HG02981 (cell line): Measurements from ENCODE around the gene PARP3.
"Not testable (repeated sequence)": the region's sequence is repeated elsewhere in the genome, so short reads cannot be mapped to it uniquely, and the experiment has no call there.

ENCODE experiments used
- ATAC-seq: cut with Tn5 transposase; IDR thresholded peaks from one replicate; pipeline ENCODE4 v1.9.1; 2021; ENCODE audit warnings: mild to moderate bottlenecking, moderate library complexity; ENCODE audit not compliant: unreplicated experiment

Gene PARP3

GRCh38 chr3:51941798-51942602 is at the start of gene PARP3, which contains the start of gene RRP9:
TSS of gene PARP3 (plus strand) at chr3:51942363. CDS start at chr3:51943356, 993 bp downstream.
TSS of gene RRP9 (minus strand) at chr3:51941904. CDS start at chr3:51941867, 37 bp downstream.
- peak; percentile 89 for ATAC-seq

DNA sequence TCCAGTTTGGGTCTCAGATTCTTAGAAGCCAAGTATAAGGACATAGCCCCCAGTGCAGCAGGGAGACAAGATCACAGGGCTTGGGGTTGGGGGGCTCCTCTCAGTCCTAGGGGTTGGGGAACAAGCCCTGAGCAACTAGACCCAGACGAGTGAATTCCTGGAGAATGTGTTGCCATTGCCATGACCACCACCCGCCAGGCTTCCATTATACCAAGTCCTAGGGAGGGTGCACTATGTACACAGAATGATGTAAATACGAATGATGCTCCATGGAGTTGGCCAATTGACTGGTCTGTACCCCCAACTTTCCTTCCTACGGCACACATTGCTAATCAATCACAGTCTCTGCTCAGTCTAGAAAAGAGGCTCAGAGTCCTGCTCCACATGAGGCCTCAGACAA is 47.8 kb upstream of the PARP3 start:
- no peak for ATAC-seq

- ATAC-seq = no peak
Observed at GRCh38 chr3:51894939-51895338, 47.2 kb upstream of the PARP3 start.

DNA sequence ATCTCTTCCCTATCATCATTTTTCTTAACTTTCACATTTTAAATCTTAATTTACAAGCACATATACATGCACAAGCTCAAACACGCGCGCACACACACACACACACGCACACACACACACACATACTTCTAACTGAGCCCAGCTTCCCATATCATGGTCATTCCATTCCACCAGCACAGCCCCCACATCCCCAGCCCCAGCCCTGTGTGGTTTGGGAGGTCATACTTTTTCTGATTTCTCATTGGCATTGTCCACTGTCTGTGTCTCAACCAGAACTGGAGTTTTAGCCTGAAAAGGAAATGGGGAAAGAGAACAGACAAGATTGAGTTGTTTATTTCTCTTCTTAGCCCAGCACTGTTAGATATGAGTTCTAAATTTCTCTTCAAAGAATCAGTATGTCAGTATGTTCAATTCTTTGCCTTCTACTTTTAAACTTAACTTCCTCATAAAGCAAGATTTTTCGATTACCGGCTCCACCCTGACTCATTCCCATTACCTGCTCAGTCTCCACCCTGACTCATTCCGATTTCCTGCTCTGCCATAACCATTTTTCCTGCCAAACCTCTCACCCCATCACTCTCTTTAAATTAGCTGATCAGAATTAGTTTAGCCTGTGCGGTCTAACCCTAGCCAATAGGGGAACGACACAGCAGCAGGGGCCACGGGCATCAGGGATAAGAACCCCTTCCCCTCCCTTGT is 45.4 kb upstream of the PARP3 start:
- ATAC-seq = no peak

DNA sequence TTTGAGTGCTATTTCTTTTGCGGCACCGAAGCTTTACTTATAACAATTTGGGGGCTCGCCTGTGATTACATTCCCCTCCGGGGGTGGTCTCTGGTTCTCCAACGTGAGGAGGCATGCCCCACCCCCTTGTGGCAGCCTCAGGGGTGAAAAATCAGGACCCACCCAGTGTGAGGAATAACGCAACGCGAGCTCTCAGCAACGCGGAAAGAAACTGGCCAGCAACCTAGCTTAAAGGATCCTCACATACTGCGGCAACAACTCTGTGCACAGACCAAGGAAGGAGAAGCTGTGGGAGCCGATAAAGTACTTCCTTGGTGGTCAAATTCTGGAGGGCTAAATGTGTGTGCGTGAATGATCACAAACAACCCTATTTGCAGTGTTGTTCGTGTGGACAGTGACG is 44.8 kb upstream of the PARP3 start:
- ATAC-seq = no peak

- ATAC-seq = not testable (repeated sequence)
Observed at GRCh38 chr3:51900043-51900442, 42.1 kb upstream of the PARP3 start.

DNA sequence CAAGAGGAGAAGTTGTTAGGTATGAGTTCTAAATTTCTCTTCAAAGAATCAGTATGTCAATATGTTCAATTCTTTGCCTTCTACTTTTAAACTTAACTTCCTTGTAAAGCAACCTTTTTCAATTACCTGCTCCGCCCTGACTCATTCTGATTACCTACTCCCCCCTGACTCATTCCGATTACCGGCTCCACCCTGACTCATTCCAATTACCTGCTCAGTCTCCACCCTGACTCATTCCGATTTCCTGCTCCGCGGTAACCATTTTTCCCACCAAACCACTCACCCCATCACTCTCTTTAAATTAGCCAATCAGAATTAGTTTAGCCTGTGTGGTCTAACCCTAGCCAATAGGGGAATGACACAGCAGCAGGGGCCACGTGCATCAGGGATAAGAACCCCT is 39.8 kb upstream of the PARP3 start:
- not testable (repeated sequence) for ATAC-seq

DNA sequence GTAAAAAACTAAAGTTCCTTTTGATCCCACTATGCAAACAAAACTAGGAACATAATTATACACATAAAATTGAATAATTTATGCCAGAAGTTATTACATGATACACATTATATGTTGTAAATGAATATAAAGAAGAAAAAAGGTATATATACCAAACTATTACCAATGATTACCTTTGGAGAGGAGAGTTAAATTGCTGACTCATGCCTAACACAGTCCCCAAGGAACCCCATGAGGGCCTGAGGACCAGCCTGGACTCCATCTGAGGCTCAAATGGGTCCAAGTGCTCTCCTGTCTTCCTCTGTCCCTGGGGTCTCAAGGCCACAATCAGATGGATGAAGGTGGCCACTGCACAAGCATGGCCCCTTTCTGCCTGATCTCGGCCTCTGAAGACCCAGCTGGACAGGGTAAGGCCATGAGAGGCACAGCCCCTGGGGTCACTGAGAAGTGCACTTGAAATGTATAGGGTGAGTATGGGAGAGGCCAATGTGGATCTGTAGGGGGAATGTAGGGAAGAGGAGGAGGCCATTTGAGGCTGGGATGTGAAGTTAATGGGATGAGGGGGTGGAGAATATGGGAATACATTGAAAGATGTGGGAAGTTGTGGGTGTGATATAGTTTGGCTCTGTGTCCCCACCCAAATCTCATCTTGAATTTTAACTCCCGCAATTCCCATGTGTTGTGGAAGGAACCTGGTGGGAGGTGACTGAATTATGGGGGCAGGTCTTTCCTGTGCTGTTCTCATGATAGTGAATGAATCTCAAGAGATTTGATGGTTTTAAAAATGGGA is 37.9 kb upstream of the PARP3 start:
- no peak for ATAC-seq

- no peak for ATAC-seq
Observed at GRCh38 chr3:51908026-51908425, 34.1 kb upstream of the PARP3 start.

GRCh38 chr3:51916418-51916817 is 25.7 kb upstream of the PARP3 start:
- ATAC-seq = no peak

DNA sequence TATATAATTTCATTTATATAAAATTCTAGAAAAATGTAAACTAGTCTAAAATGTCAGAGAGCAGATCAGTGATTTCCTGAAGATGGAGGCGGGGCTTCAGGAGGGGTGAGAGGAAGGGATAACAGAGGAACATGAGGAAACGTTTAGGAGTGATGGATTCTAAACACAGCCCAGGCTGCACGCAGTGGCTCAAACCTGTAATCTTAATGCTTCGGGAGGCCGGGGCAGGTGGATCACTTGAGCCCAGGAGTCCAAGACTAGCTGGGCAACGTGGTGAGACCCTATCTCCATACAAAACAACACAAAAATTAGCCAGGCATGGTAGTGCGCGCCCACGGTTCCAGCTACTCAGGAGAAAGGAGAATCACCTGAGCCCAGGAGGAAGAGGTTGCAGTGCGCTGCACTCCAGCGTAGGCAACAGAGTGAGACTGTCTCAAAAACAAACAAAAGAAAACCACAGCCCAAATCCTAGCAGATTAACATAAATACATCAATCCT is 21.0 kb upstream of the PARP3 start:
- ATAC-seq = no peak

GRCh38 chr3:51927061-51927977 is 14.8 kb upstream of the PARP3 start:
- ATAC-seq = no peak

DNA sequence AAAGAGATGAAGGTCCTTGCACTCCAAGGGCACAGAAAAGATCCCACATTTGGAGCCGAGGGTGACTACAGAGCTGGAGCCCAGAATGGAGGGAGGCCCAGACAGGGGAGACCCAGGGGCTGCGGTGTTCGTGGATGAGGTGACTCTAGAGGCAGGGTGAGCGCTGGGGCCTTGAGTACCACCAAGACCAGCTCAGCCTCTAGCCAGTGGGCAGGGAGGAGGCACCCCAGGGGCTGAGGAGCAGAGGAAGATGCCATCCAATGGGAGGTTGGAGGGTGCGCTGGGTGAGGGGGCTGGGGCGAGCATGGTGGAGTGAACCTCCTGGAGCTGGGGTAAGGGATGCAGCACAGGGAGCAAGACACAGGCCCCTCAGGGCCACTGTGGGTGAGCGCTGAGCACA is 13.7 kb upstream of the PARP3 start:
- ATAC-seq = no peak

DNA sequence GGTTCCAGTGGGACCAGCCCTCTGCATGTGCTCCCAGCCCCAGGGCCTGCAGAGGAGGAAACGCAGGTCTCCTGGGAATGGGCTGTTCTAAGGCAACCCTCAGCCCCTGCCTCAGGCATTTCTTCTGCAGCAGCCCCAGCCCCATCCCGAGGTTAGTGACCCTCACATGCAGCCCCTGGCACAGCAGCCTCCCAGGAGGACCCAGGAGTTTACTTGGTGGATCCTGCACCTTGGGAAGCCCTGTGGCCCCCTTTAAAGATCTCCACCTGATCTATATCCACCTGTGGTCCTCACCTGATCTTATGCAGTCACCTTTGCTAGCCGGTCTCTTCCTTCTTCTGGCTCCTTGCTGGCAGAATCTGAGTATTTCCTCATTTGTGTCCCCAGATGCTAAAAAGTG is 13.2 kb upstream of the PARP3 start:
- ATAC-seq = not testable (repeated sequence)

DNA sequence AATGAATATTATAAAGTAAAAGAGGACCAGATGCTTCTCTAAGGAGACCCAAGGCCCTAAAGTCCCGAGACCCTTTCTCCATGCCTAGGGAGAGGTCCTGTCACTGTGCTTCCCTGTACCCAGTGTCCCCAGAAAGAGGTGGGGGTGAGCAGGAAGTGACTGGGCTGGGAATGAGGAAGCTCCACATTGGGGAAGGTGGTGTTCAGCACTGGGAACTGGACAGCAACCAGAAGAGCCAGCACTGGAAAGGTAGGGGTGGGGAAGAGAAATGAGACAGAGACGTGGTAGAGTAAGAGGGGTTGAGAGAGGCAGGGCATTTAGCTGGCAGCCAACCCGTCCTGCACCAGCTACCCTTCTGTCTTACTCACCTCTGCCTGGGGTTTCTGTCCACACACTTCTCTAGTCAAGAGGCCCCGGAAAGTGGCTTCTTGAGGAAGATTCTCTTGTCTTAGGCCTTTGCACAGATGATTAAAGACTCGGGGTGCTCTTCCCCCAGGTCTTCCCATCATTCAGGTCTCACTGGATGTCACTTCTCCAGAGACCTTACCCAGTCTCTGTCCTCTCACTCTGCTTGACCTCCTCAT is 12.7 kb upstream of the PARP3 start:
- no peak for ATAC-seq

DNA sequence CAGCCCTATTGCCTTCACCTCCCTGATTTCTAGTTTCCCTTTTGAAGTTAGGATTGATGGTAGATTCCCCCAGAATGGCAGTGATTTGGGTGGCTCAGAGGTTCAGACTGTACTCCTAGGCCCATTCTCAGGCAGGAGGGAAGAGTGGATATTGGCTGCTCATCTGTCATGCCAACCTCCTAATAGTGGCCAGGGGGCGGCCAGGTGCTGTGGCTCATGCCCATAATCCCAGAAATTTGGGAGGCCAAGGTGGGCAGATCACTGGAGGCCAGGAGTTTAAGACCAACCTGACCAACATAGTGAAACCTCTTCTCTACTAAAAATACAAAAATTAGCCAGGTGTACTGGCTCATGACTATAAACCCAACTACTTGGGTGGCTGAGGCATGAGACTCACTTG is 11.7 kb upstream of the PARP3 start:
- ATAC-seq = no peak

DNA sequence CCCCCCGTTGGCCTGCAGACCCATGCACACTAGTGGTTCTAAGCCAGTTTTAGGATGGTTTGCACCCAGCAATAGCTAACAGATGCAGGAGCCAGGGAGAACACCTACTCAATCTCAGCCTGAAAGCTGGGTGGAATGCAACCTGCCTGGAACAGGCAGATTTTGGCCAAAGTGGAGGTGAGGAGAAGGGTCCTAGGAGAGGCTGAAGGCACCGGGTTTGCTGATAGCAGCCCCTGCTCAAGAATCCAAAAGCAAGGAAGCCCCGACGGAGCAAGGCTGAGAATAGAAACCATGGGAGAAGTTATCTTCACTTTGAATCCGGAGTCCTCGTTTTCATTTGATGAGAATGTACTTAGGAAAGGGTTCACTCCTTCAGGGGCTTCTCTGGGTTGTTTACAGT is 10.4 kb upstream of the PARP3 start:
- ATAC-seq = no peak

DNA sequence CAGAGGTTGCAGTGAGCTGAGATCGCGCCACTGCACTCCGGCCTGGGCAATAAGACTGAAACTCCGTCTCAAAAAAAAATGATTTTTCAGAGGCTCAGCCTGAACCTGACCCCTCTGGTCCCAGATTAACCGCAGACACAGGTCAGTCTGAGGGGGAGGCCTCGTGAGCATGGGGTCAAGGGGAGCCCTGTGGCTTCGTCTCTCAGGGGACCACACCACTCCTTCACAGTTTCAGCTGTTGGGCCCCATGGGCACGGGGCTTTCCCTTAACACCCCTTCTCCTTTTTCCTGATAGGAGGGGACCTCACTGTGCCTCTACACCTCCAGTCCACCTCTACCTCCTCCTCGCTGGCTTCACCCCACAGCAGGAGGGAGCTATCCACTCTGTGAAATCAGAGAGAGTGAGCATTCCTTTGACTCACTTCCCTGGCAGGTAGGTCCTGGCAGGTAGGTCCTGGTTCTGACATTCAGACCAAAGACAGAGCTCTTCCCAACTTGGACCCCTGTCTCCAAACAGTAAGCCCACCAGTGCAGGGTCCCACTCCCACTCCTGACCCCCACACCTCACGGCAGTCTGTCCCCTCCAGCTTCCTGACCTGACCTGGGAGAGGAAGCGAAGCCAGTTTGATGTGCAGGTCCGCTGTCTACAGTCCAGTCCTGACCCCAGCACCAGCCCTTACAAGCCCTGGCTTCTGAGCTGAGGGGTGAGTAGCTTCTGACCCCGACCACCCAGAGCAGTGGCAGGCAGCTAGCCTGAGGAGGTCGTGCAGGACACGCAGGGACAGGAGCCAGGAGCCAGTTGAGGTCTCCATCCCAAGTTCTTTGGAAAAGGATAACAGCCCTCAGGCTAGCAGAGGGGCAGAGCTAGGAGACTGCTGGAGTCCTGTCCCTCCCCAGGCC is 9.4 kb upstream of the PARP3 start:
- ATAC-seq = no peak
